ENCODE measurements around the gene FKBP5.

GRCh38 chr6:35613762-35614161 is 75.0 kb downstream of the FKBP5 start:
- TF ChIP-seq, protein P1, sequence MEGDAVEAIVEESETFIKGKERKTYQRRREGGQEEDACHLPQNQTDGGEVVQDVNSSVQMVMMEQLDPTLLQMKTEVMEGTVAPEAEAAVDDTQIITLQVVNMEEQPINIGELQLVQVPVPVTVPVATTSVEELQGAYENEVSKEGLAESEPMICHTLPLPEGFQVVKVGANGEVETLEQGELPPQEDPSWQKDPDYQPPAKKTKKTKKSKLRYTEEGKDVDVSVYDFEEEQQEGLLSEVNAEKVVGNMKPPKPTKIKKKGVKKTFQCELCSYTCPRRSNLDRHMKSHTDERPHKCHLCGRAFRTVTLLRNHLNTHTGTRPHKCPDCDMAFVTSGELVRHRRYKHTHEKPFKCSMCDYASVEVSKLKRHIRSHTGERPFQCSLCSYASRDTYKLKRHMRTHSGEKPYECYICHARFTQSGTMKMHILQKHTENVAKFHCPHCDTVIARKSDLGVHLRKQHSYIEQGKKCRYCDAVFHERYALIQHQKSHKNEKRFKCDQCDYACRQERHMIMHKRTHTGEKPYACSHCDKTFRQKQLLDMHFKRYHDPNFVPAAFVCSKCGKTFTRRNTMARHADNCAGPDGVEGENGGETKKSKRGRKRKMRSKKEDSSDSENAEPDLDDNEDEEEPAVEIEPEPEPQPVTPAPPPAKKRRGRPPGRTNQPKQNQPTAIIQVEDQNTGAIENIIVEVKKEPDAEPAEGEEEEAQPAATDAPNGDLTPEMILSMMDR (IDR thresholded peaks at IDR 0.05): no peak
- TF ChIP-seq POLR2AphosphoS5 (IDR thresholded peaks at IDR 0.05; ENCODE audit: insufficient read depth in 1 of 2, low read depth in 1 of 2) (no peak), POLR2A (IDR thresholded peaks at IDR 0.05) (no peak)
